Tibial nerve (tissue), 3 donors: ENCODE measurements around the gene NAXD.

Source experiments
- CTCF ChIP-seq, 5 experiments: fragments of 200-600 bp in 3 of 5; fragments of 450-650 bp in 2 of 5; sonication (generic) in 3 of 5; IDR thresholded peaks; one replicate each; pipeline ENCODE4 v1.5.1; 2016 to 2019; ENCODE audit warnings: antibody characterized with exemption in 5 of 5, mild to moderate bottlenecking in 3 of 5, moderate library complexity in 2 of 5
- POLR2A ChIP-seq, 2 donors: fragments of 450-650 bp; IDR thresholded peaks; one replicate each; pipeline ENCODE4 v1.6.1; 2017; ENCODE audit warnings: antibody characterized with exemption in 2 of 2, mild to moderate bottlenecking in 2 of 2, moderate library complexity in 2 of 2

GRCh38 chr13:110633776-110634175, 18.4 kb downstream of the NAXD start:
- TF ChIP-seq POLR2A (IDR thresholded peaks at IDR 0.05) (no peak), CTCF (IDR thresholded peaks at IDR 0.05) (no peak)
